HepG2 (cell line): ENCODE results near the gene MS4A10. TPM values are rescaled to one million over a fixed set of nuclear protein-coding genes. Genes with fewer than 3 reads are reported as not detected.

ENCODE experiments used
- ATAC-seq: fragments of 200-7000 bp; cut with Tn5 transposase; 3 replicates; pipeline ENCODE4 v1.9.1; 2020; ENCODE audit warnings: mild to moderate bottlenecking, moderate library complexity
- BruUV-seq: library from RNA; stranded (reverse); fragments of 400-500 nt; replicated peaks from 2 replicates; lab custom pipeline; 2021; lab: Mats Ljungman, UMichigan
- CTCF ChIA-PET: fragments of 300-600 bp; formaldehyde crosslinking; extraction: SDS; loops from one replicate; lab custom pipeline; 2021; ENCODE audit warnings: low total read pairs, inconsistent platforms, low intra/inter-chr PET ratio; lab: Yijun Ruan, JAX
- POLR2A ChIA-PET: fragments of 350-600 bp; sonication (Branson Sonifier 250); formaldehyde crosslinking; loops from one replicate; lab custom pipeline; 2020; ENCODE audit warnings: antibody characterized with exemption, inconsistent platforms; lab: Yijun Ruan, JAX
- DNase-seq: peaks from one replicate; pipeline ENCODE4 v3.0.0-alpha.2; 2015; ENCODE audit warnings: low spot score
- FAIRE-seq: peaks from 3 replicates; lab custom pipeline; 2011; peaks lifted over from hg19 to GRCh38; lab: Jason Lieb, UNC
- H2AFZ ChIP-seq: one replicate; pipeline ENCODE4 v1.6.1; 2011; ENCODE audit warnings: low read length, inconsistent platforms
- H3K27ac ChIP-seq: fragments of 300-600 bp; 3 replicates; pipeline ENCODE4 v1.8.0; 2011; ENCODE audit warnings: mixed run types, mild to moderate bottlenecking, mixed read lengths, low read length, inconsistent platforms; ENCODE audit not compliant: insufficient read depth; ENCODE audit errors: extremely low read length
- H3K27me3 ChIP-seq, 2 experiments: fragments of 200-600 bp in 1 of 2; 2 replicates in 1 of 2; 3 replicates in 1 of 2; pipeline versions ENCODE4 v1.6.0 to v1.8.0; 2011; ENCODE audit warnings: low read length in 2 of 2, mild to moderate bottlenecking in 2 of 2, moderate library complexity in 2 of 2, inconsistent platforms in 1 of 2; ENCODE audit not compliant: insufficient read depth in 2 of 2, control insufficient read depth in 1 of 2
- H3K36me3 ChIP-seq, 2 experiments: fragments of 200-600 bp in 1 of 2; replicated peaks in 1 of 2; 2 replicates in 1 of 2; 3 replicates in 1 of 2; pipeline versions ENCODE4 v1.5.1 to v1.8.0; 2011; ENCODE audit warnings: low read length in 2 of 2, inconsistent platforms in 1 of 2; ENCODE audit not compliant: insufficient read depth in 2 of 2, control insufficient read depth in 1 of 2
- H3K4me1 ChIP-seq: 2 replicates; pipeline ENCODE4 v1.5.1; 2012; ENCODE audit warnings: low read length, inconsistent platforms; ENCODE audit not compliant: insufficient read depth
- H3K4me2 ChIP-seq: 2 replicates; pipeline ENCODE4 v1.6.0; 2011; ENCODE audit warnings: low read depth, low read length, inconsistent platforms
- H3K4me3 ChIP-seq, 3 experiments: fragments of 200-600 bp in 1 of 3; sonication (generic), shearing (Covaris generic) in 1 of 3; replicated peaks in 1 of 3; 2 replicates each; pipeline ENCODE4 v1.5.1; 2011 to 2016; ENCODE audit warnings: low read length in 3 of 3, inconsistent platforms in 2 of 3, low read depth in 2 of 3, mild to moderate bottlenecking in 2 of 3, control low read depth in 1 of 3, mixed read lengths in 1 of 3; ENCODE audit not compliant: insufficient read depth in 1 of 3
- H3K79me2 ChIP-seq: one replicate; pipeline ENCODE4 v1.6.1; 2011; ENCODE audit warnings: low read length, inconsistent platforms; ENCODE audit not compliant: insufficient read depth
- H3K9ac ChIP-seq: 2 replicates; pipeline ENCODE4 v1.6.0; 2011; ENCODE audit warnings: mild to moderate bottlenecking, low read depth, low read length, inconsistent platforms; ENCODE audit not compliant: insufficient read depth
- H3K9me3 ChIP-seq: 2 replicates; pipeline ENCODE4 v1.5.1; 2012; ENCODE audit warnings: mild to moderate bottlenecking, low read length
- H4K20me1 ChIP-seq: 2 replicates; pipeline ENCODE4 v1.6.0; 2011; ENCODE audit warnings: inconsistent platforms, mild to moderate bottlenecking, low read length, moderate library complexity; ENCODE audit not compliant: insufficient read depth
- ETV6 ChIP-seq: sonication (generic); formaldehyde crosslinking; conservative IDR thresholded peaks from 2 replicates; pipeline ENCODE4 v1.4.0; 2020; ENCODE audit warnings: missing genetic modification reagents
- NFKB2 ChIP-seq: sonication (generic); formaldehyde crosslinking; IDR thresholded peaks from 2 replicates; pipeline ENCODE4 v1.4.0; 2020; ENCODE audit warnings: missing genetic modification reagents, borderline replicate concordance
- NONO ChIP-seq, 2 experiments: fragments of 450-650 bp in 1 of 2; sonication (generic) in 1 of 2; formaldehyde crosslinking in 1 of 2; IDR thresholded peaks in 1 of 2; conservative IDR thresholded peaks in 1 of 2; 2 replicates each; pipeline versions ENCODE4 v1.6.1 to v1.8.0; 2017 to 2022; ENCODE audit warnings: mild to moderate bottlenecking in 1 of 2, missing genetic modification reagents in 1 of 2, moderate library complexity in 1 of 2
- NRL ChIP-seq: sonication (generic); formaldehyde crosslinking; IDR thresholded peaks from 2 replicates; pipeline ENCODE4 v1.5.0; 2020; ENCODE audit warnings: missing genetic modification reagents, mild to moderate bottlenecking, moderate library complexity, borderline replicate concordance
- RFX1 ChIP-seq: fragments of 450-650 bp; IDR thresholded peaks from 2 replicates; pipeline ENCODE4 v1.6.1; 2017
- SRSF9 ChIP-seq: fragments of 200-400 bp; formaldehyde crosslinking; IDR thresholded peaks from 2 replicates; pipeline ENCODE4 v1.6.1; 2018; ENCODE audit warnings: borderline replicate concordance, mild to moderate bottlenecking, low read depth, low read length; ENCODE audit not compliant: insufficient read depth, poor library complexity, severe bottlenecking
- SRY ChIP-seq: sonication (generic); formaldehyde crosslinking; IDR thresholded peaks from 2 replicates; pipeline ENCODE4 v1.8.0; 2022; ENCODE audit warnings: mild to moderate bottlenecking, missing genetic modification reagents
- ZNF431 ChIP-seq: sonication (generic); formaldehyde crosslinking; IDR thresholded peaks from 2 replicates; pipeline ENCODE4 v1.9.0; 2022; ENCODE audit warnings: missing genetic modification reagents, low read depth, mild to moderate bottlenecking, borderline replicate concordance
- WGBS: methylation state at CpG from one replicate; pipeline ENCODE4 v1.1.6; 2017; ENCODE audit warnings: low lambda C conversion rate; 5-methylcytosine and 5-hydroxymethylcytosine counted together
- in situ Hi-C: cut with HindIII; loops from 2 replicates; pipeline ENCODE4 v1.10.0; 2017; ENCODE audit warnings: low pct_unique_long_range_greater_than_20kb; ENCODE audit not compliant: extremely low pct_ligation_motif_present
- intact Hi-C: fragments of 100-400 bp; cut with micrococcal nuclease; formaldehyde crosslinking; loops from one replicate; pipeline ENCODE4 v1.10.0; 2022; ENCODE audit not compliant: unreplicated experiment
- polyA plus RNA-seq, 8 experiments: library from polyadenylated mRNA; depleted of rRNA in 3 of 8; stranded (reverse) in 7 of 8; unstranded in 1 of 8; fragments of >200 nt; fragmentation: Illumina TruSeq in 4 of 8; extraction: Trizol in 4 of 8; gene quantifications; 2 replicates each; pipeline versions ENCODE4 v1.2.1 to v1.2.3, GENCODE V29; 2011 to 2016; ENCODE audit warnings: low read depth in 4 of 8, missing spikeins in 1 of 8, mixed read lengths in 1 of 8; ENCODE audit not compliant: insufficient read depth in 1 of 8
- total RNA-seq, 5 experiments: library from RNA; depleted of rRNA; stranded (reverse); fragments of >200 nt; fragmentation: Illumina TruSeq; extraction: Trizol; gene quantifications; 2 replicates each; pipeline ENCODE4 v1.2.3, GENCODE V29; 2016; ENCODE audit warnings: low read depth in 1 of 5
- TF ChIP-seq, protein P1 (sequence below), 2 experiments: fragments of 450-650 bp in 1 of 2; sonication (generic) in 1 of 2; formaldehyde crosslinking in 1 of 2; IDR thresholded peaks; 2 replicates each; pipeline versions ENCODE4 v1.6.1 to v1.8.0; 2016 to 2022; ENCODE audit warnings: antibody characterized with exemption in 1 of 2, mild to moderate bottlenecking in 1 of 2, missing genetic modification reagents in 1 of 2
- TF ChIP-seq, protein P2 (sequence below), 2 experiments: IDR thresholded peaks; 2 replicates each; pipeline ENCODE4 v1.6.1; 2011 to 2012; ENCODE audit warnings: low read length in 2 of 2, borderline replicate concordance in 1 of 2, low read depth in 1 of 2, mild to moderate bottlenecking in 1 of 2, moderate library complexity in 1 of 2

MS4A10 gene
- total and polyA plus RNA-seq, 2 of the 13 experiments (the other 11 are each of a cell fraction or from before 2014, with no cell fraction given): not detected

DNA sequence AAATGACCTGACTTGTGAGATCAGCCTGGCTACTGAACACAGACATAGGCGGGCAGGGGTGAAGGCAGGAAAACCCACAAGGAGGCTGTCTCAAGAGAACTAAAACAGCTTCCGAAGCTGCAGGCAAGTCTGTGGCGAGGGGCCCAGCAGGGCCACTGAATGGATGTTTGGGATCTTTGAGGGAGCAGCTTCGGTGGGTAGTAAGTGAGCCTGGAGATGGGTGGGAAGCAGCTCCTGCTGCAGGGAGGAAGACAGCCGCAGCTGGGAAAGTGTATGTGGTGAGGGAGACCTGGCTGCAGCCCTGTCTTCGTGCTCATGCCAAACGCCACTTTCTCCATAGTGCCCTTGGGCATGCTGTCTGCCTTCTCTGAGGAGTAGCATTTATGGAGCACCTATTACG, 60.2 kb downstream of the MS4A10 start:
- no TSS peak for BruUV-seq
- Histone ChIP-seq H4K20me1 (peaks cover 13% of the 10 kb centered on the region; the same call in 1 of the 2 replicates), H3K4me3 (peak overlapping the region in 2 of 3 experiments; percentile 26 to 41; a peak in 4 of 6 replicates), H3K36me3 (peaks cover 21 to 36% of the 10 kb centered on the region in 2 experiments), H3K27ac (peak overlapping the region; percentile 36), H3K9ac (no peak overlapping the region), H2AFZ (no peak overlapping the region), H3K79me2 (peaks cover 50% of the 10 kb centered on the region), H3K4me2 (peak overlapping the region; percentile 86), H3K4me1 (peaks cover 41% of the 10 kb centered on the region), H3K27me3 (no peaks in the 10 kb centered on the region; a peak in 1 of 5 replicates), H3K9me3 (no peaks in the 10 kb centered on the region)
- FAIRE-seq (no peak), ATAC-seq (no peak), DNase-seq (no peak)
- ChIA-PET POLR2A (interaction anchor here (3.0 kb wide), 1 partner anchor 10 kb away, joined by 26 read pairs; the partner anchor contains the start of gene PTGDR2), CTCF (no interaction called here)
- in situ Hi-C loops: no loop called here
- 92% methylated on average over 8 of the region's 8 CpGs for WGBS
- intact Hi-C loops: loop anchor here (1.0 to 2.0 kb wide), 2 partner anchors 11 to 35 kb away; no protein-coding TSS in a partner anchor
- TF ChIP-seq NFKB2 (CRISPR knock-in tag): 0 out of 2 replicates have a peak, but pooled peaks have one; percentile 41
- 0 out of 2 replicates have a peak, but pooled peaks have one; percentile 9 for TF ChIP-seq SRY (CRISPR knock-in tag)
- TF ChIP-seq, protein P1, sequence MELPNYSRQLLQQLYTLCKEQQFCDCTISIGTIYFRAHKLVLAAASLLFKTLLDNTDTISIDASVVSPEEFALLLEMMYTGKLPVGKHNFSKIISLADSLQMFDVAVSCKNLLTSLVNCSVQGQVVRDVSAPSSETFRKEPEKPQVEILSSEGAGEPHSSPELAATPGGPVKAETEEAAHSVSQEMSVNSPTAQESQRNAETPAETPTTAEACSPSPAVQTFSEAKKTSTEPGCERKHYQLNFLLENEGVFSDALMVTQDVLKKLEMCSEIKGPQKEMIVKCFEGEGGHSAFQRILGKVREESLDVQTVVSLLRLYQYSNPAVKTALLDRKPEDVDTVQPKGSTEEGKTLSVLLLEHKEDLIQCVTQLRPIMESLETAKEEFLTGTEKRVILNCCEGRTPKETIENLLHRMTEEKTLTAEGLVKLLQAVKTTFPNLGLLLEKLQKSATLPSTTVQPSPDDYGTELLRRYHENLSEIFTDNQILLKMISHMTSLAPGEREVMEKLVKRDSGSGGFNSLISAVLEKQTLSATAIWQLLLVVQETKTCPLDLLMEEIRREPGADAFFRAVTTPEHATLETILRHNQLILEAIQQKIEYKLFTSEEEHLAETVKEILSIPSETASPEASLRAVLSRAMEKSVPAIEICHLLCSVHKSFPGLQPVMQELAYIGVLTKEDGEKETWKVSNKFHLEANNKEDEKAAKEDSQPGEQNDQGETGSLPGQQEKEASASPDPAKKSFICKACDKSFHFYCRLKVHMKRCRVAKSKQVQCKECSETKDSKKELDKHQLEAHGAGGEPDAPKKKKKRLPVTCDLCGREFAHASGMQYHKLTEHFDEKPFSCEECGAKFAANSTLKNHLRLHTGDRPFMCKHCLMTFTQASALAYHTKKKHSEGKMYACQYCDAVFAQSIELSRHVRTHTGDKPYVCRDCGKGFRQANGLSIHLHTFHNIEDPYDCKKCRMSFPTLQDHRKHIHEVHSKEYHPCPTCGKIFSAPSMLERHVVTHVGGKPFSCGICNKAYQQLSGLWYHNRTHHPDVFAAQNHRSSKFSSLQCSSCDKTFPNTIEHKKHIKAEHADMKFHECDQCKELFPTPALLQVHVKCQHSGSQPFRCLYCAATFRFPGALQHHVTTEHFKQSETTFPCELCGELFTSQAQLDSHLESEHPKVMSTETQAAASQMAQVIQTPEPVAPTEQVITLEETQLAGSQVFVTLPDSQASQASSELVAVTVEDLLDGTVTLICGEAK (IDR thresholded peaks at IDR 0.05): no peak
- TF ChIP-seq, protein P1 (CRISPR knock-in tag; IDR thresholded peaks at IDR 0.05): no peak
- no peak for TF ChIP-seq SRSF9
- no peak for TF ChIP-seq NONO (IDR thresholded peaks at IDR 0.05)
- no peak for TF ChIP-seq NONO (CRISPR knock-in tag; conservative IDR thresholded peaks at IDR 0.05)
- TF ChIP-seq ZNF431: no peak
- TF ChIP-seq, protein P2, sequence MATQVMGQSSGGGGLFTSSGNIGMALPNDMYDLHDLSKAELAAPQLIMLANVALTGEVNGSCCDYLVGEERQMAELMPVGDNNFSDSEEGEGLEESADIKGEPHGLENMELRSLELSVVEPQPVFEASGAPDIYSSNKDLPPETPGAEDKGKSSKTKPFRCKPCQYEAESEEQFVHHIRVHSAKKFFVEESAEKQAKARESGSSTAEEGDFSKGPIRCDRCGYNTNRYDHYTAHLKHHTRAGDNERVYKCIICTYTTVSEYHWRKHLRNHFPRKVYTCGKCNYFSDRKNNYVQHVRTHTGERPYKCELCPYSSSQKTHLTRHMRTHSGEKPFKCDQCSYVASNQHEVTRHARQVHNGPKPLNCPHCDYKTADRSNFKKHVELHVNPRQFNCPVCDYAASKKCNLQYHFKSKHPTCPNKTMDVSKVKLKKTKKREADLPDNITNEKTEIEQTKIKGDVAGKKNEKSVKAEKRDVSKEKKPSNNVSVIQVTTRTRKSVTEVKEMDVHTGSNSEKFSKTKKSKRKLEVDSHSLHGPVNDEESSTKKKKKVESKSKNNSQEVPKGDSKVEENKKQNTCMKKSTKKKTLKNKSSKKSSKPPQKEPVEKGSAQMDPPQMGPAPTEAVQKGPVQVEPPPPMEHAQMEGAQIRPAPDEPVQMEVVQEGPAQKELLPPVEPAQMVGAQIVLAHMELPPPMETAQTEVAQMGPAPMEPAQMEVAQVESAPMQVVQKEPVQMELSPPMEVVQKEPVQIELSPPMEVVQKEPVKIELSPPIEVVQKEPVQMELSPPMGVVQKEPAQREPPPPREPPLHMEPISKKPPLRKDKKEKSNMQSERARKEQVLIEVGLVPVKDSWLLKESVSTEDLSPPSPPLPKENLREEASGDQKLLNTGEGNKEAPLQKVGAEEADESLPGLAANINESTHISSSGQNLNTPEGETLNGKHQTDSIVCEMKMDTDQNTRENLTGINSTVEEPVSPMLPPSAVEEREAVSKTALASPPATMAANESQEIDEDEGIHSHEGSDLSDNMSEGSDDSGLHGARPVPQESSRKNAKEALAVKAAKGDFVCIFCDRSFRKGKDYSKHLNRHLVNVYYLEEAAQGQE (IDR thresholded peaks at IDR 0.05; ENCODE audit: borderline replicate concordance in 1 of 2, low read depth in 1 of 2, low read length in 2 of 2): no peak
- no peak for TF ChIP-seq ETV6 (CRISPR knock-in tag)
- no peak for TF ChIP-seq RFX1
- peak; percentile 23; the same call in 1 of the 2 replicates for TF ChIP-seq NRL (CRISPR knock-in tag)
